SK-N-SH (cell line): ENCODE measurements around the gene HAO2. TPM values are rescaled to one million over a fixed set of nuclear protein-coding genes. Genes with fewer than 3 reads are reported as not detected.

Source experiments
- CTCF ChIA-PET: fragments of 300-600, 350-600 bp; formaldehyde crosslinking; extraction: SDS; loops from one replicate; lab custom pipeline; 2021; lab: Yijun Ruan, JAX
- POLR2A ChIA-PET: fragments of 350-600 bp; sonication (Branson Sonifier 250); formaldehyde crosslinking; extraction: SDS; loops from one replicate; lab custom pipeline; 2020; ENCODE audit warnings: antibody characterized with exemption, inconsistent platforms; lab: Yijun Ruan, JAX
- DNase-seq: peaks from one replicate; pipeline ENCODE4 v3.0.0; 2012
- H2AFZ ChIP-seq: fragments of 200-600 bp; sonication (generic); 2 replicates; pipeline ENCODE4 v1.8.1; 2016; ENCODE audit warnings: antibody characterized with exemption, mild to moderate bottlenecking, low read depth
- H3F3A ChIP-seq: fragments of 200-600 bp; sonication (generic); replicated peaks from 2 replicates; pipeline ENCODE3; 2016; ENCODE audit warnings: antibody characterized with exemption, mild to moderate bottlenecking; ENCODE audit not compliant: insufficient read depth
- H3K27ac ChIP-seq, 2 experiments: fragments of 200-500 bp in 1 of 2; fragments of 200-600 bp in 1 of 2; sonication (Bioruptor generic) in 1 of 2; sonication (generic), shearing (Covaris generic) in 1 of 2; 2 replicates each; pipeline versions ENCODE4 v1.5.1 to v1.6.1; 2014 to 2016; ENCODE audit warnings: low read depth in 2 of 2, inconsistent platforms in 1 of 2, low read length in 1 of 2, mild to moderate bottlenecking in 1 of 2, mixed read lengths in 1 of 2
- H3K27me3 ChIP-seq: fragments of 200-600 bp; sonication (generic), shearing (Covaris generic); 2 replicates; pipeline ENCODE4 v1.6.1; 2016; ENCODE audit warnings: mixed run types; ENCODE audit not compliant: insufficient read depth
- H3K36me3 ChIP-seq, 2 experiments: fragments of 200-500 bp in 1 of 2; fragments of 200-600 bp in 1 of 2; sonication (Bioruptor generic) in 1 of 2; sonication (generic) in 1 of 2; replicated peaks in 1 of 2; 2 replicates each; pipeline versions ENCODE3 to v1.5.1; 2014 to 2016; ENCODE audit warnings: low read length in 1 of 2, mild to moderate bottlenecking in 1 of 2; ENCODE audit not compliant: insufficient read depth in 2 of 2, control insufficient read depth in 1 of 2
- H3K4me1 ChIP-seq, 2 experiments: fragments of 200-500 bp in 1 of 2; fragments of 200-600 bp in 1 of 2; sonication (Bioruptor generic) in 1 of 2; sonication (generic), shearing (Covaris generic) in 1 of 2; 2 replicates each; pipeline versions ENCODE4 v1.5.1 to v1.6.1; 2014 to 2016; ENCODE audit warnings: low read depth in 1 of 2, low read length in 1 of 2, mixed run types in 1 of 2; ENCODE audit not compliant: insufficient read depth in 2 of 2, control insufficient read depth in 1 of 2
- H3K4me2 ChIP-seq: fragments of 200-600 bp; sonication (generic), shearing (Covaris generic); 2 replicates; pipeline ENCODE4 v1.6.1; 2017; ENCODE audit warnings: mixed run types
- H3K4me3 ChIP-seq, 2 experiments: fragments of 200-500 bp in 1 of 2; fragments of 200-600 bp in 1 of 2; sonication (Bioruptor generic) in 1 of 2; sonication (generic), shearing (Covaris generic) in 1 of 2; 2 replicates each; pipeline versions ENCODE4 v1.5.1 to v1.8.1; 2014 to 2016; ENCODE audit warnings: low read depth in 2 of 2, inconsistent platforms in 1 of 2, low read length in 1 of 2, mild to moderate bottlenecking in 1 of 2, mixed read lengths in 1 of 2, moderate library complexity in 1 of 2
- H3K79me2 ChIP-seq: fragments of 200-600 bp; sonication (generic); 2 replicates; pipeline ENCODE4 v1.8.1; 2017; ENCODE audit warnings: mild to moderate bottlenecking; ENCODE audit not compliant: insufficient read depth
- H3K9ac ChIP-seq: fragments of 200-600 bp; sonication (generic); 2 replicates; pipeline ENCODE4 v1.6.1; 2017; ENCODE audit warnings: mixed run types
- H3K9me2 ChIP-seq: fragments of 200-600 bp; sonication (generic); 2 replicates; pipeline ENCODE4 v1.6.1; 2017; ENCODE audit warnings: mixed run types
- H3K9me3 ChIP-seq: fragments of 200-600 bp; sonication (generic); 2 replicates; pipeline ENCODE4 v1.6.1; 2017; ENCODE audit warnings: mixed run types, mild to moderate bottlenecking, moderate library complexity
- H4K20me1 ChIP-seq: fragments of 200-600 bp; sonication (generic); 2 replicates; pipeline ENCODE4 v1.6.1; 2017; ENCODE audit warnings: mild to moderate bottlenecking, mixed run types; ENCODE audit not compliant: insufficient read depth
- EP300 ChIP-seq, 2 experiments: IDR thresholded peaks; 2 replicates each; pipeline versions ENCODE4 v1.4.0 to v1.6.1; 2012; ENCODE audit warnings: borderline replicate concordance in 1 of 2, low read depth in 1 of 2, low read length in 1 of 2
- FOXM1 ChIP-seq: IDR thresholded peaks from 2 replicates; pipeline ENCODE4 v1.4.0; 2012; ENCODE audit warnings: low read depth, mild to moderate bottlenecking
- GATA2 ChIP-seq: sonication (generic); formaldehyde crosslinking; IDR thresholded peaks from 2 replicates; pipeline ENCODE4 v1.5.0; 2020; ENCODE audit warnings: mild to moderate bottlenecking, missing genetic modification reagents
- MEF2A ChIP-seq: IDR thresholded peaks from 2 replicates; pipeline ENCODE4 v1.4.0; 2012; ENCODE audit warnings: low read depth, borderline replicate concordance
- POLR2AphosphoS5 ChIP-seq: IDR thresholded peaks from 2 replicates; pipeline ENCODE4 v1.6.1; 2012; ENCODE audit warnings: low read depth, low read length
- RCOR1 ChIP-seq: fragments of 150-350 bp; IDR thresholded peaks from 2 replicates; pipeline ENCODE4 v1.6.1; 2017; ENCODE audit warnings: antibody characterized with exemption, low read length
- SIN3A ChIP-seq: IDR thresholded peaks from 2 replicates; pipeline ENCODE4 v1.6.1; 2012; ENCODE audit warnings: low read depth, mild to moderate bottlenecking, low read length, moderate library complexity, borderline replicate concordance
- SMC3 ChIP-seq: IDR thresholded peaks from 2 replicates; pipeline ENCODE4 v1.6.1; 2012; ENCODE audit warnings: low read depth, low read length, improper control_type of control experiment
- TAF1 ChIP-seq: IDR thresholded peaks from 2 replicates; pipeline ENCODE4 v1.6.1; 2012; ENCODE audit warnings: low read depth, mild to moderate bottlenecking, low read length, moderate library complexity, borderline replicate concordance
- YY1 ChIP-seq: IDR thresholded peaks from 2 replicates; pipeline ENCODE4 v1.4.0; 2012; ENCODE audit warnings: low read depth, mild to moderate bottlenecking
- WGBS: methylation state at CpG from one replicate; pipeline ENCODE4 v1.1.6; 2017; ENCODE audit warnings: low lambda C conversion rate; 5-methylcytosine and 5-hydroxymethylcytosine counted together
- polyA plus RNA-seq, 3 experiments: library from polyadenylated mRNA; depleted of rRNA; stranded (reverse); fragments of >200 nt; gene quantifications; 2 replicates each; pipeline ENCODE4 v1.2.3, GENCODE V29; 2012
- TF ChIP-seq, protein P1 (sequence below): fragments of 150-350 bp; IDR thresholded peaks from 2 replicates; pipeline ENCODE4 v1.6.1; 2016; ENCODE audit warnings: mild to moderate bottlenecking, low read depth, low read length
- TF ChIP-seq, protein P2 (sequence below): IDR thresholded peaks from 2 replicates; pipeline ENCODE4; 2012
- TF ChIP-seq, protein P3 (sequence below): IDR thresholded peaks from 2 replicates; pipeline ENCODE4 v1.6.1; 2012; ENCODE audit warnings: mild to moderate bottlenecking, low read depth, low read length, moderate library complexity
- TF ChIP-seq, protein P4 (sequence below): IDR thresholded peaks from 2 replicates; pipeline ENCODE4 v1.4.0; 2012; ENCODE audit warnings: low read depth, borderline replicate concordance

The HAO2 gene
- polyA plus RNA-seq (2012; rRNA removed), result not detected in 2 replicates
- polyA plus RNA-seq (2012; cell fraction: cytosol; rRNA removed), result not detected in 2 replicates
- 0.04 TPM in 1 of 2 replicates, not detected in the other for polyA plus RNA-seq (2012; cell fraction: nucleus; rRNA removed)

DNA sequence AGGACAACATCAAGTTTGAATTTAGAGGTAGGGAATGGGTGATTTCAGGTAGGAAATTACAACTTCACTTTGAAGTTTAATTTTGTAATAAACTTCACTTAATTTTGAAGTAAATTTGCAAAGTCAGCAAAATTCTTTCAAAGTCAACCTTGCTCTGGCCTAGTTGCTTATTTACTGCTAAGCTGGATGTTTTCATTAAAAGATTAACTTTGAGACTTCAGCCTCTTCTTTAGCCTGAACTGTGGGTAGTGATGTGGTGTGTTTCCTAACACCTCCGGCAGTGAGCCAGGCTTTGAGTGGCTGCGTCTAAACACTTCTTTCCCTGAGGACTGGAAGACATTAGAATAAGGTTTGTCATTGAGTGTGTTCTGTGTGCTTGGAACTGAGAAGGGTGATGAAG, at the start of gene HAO2:
Gene HAO2 (plus strand): TSS at position 232 of the 400 bp plus-strand sequence. CDS start 12,301 bp downstream, outside the sequence.
- peaks cover 31% of the 10 kb centered on the region for H3K27me3 ChIP-seq
- TF ChIP-seq MEF2A (no peak), TAF1 (no peak), YY1 (no peak), EP300 (IDR thresholded peaks at IDR 0.05; ENCODE audit: borderline replicate concordance in 1 of 2, low read depth in 1 of 2, low read length in 1 of 2) (no peak), GATA2 (CRISPR knock-in tag) (no peak), RCOR1 (no peak), POLR2AphosphoS5 (no peak), SMC3 (no peak), FOXM1 (no peak), SIN3A (no peak)
- TF ChIP-seq, protein P1, sequence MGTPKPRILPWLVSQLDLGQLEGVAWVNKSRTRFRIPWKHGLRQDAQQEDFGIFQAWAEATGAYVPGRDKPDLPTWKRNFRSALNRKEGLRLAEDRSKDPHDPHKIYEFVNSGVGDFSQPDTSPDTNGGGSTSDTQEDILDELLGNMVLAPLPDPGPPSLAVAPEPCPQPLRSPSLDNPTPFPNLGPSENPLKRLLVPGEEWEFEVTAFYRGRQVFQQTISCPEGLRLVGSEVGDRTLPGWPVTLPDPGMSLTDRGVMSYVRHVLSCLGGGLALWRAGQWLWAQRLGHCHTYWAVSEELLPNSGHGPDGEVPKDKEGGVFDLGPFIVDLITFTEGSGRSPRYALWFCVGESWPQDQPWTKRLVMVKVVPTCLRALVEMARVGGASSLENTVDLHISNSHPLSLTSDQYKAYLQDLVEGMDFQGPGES, result no peak
- TF ChIP-seq, protein P2, sequence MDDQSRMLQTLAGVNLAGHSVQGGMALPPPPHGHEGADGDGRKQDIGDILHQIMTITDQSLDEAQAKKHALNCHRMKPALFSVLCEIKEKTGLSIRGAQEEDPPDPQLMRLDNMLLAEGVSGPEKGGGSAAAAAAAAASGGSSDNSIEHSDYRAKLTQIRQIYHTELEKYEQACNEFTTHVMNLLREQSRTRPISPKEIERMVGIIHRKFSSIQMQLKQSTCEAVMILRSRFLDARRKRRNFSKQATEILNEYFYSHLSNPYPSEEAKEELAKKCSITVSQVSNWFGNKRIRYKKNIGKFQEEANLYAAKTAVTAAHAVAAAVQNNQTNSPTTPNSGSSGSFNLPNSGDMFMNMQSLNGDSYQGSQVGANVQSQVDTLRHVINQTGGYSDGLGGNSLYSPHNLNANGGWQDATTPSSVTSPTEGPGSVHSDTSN, result no peak
- TF ChIP-seq, protein P3, sequence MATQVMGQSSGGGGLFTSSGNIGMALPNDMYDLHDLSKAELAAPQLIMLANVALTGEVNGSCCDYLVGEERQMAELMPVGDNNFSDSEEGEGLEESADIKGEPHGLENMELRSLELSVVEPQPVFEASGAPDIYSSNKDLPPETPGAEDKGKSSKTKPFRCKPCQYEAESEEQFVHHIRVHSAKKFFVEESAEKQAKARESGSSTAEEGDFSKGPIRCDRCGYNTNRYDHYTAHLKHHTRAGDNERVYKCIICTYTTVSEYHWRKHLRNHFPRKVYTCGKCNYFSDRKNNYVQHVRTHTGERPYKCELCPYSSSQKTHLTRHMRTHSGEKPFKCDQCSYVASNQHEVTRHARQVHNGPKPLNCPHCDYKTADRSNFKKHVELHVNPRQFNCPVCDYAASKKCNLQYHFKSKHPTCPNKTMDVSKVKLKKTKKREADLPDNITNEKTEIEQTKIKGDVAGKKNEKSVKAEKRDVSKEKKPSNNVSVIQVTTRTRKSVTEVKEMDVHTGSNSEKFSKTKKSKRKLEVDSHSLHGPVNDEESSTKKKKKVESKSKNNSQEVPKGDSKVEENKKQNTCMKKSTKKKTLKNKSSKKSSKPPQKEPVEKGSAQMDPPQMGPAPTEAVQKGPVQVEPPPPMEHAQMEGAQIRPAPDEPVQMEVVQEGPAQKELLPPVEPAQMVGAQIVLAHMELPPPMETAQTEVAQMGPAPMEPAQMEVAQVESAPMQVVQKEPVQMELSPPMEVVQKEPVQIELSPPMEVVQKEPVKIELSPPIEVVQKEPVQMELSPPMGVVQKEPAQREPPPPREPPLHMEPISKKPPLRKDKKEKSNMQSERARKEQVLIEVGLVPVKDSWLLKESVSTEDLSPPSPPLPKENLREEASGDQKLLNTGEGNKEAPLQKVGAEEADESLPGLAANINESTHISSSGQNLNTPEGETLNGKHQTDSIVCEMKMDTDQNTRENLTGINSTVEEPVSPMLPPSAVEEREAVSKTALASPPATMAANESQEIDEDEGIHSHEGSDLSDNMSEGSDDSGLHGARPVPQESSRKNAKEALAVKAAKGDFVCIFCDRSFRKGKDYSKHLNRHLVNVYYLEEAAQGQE, result no peak
- TF ChIP-seq, protein P4, sequence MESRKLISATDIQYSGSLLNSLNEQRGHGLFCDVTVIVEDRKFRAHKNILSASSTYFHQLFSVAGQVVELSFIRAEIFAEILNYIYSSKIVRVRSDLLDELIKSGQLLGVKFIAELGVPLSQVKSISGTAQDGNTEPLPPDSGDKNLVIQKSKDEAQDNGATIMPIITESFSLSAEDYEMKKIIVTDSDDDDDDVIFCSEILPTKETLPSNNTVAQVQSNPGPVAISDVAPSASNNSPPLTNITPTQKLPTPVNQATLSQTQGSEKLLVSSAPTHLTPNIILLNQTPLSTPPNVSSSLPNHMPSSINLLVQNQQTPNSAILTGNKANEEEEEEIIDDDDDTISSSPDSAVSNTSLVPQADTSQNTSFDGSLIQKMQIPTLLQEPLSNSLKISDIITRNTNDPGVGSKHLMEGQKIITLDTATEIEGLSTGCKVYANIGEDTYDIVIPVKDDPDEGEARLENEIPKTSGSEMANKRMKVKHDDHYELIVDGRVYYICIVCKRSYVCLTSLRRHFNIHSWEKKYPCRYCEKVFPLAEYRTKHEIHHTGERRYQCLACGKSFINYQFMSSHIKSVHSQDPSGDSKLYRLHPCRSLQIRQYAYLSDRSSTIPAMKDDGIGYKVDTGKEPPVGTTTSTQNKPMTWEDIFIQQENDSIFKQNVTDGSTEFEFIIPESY, result no peak
- no peaks in the 10 kb centered on the region for H4K20me1 ChIP-seq
- no peaks in the 10 kb centered on the region for H3K36me3 ChIP-seq
- ChIA-PET POLR2A (no interaction called here), CTCF (interaction anchor here (0.6 to 4.1 kb wide), 5 partner anchors 10 to 1184 kb away, joined by 3 to 23 read pairs (median 4); no protein-coding TSS in a partner anchor)
- no peak within 1 kb of the TSS for H3K4me2 ChIP-seq
- H3K9ac ChIP-seq, result no peak within 1 kb of the TSS
- H3K9me2 ChIP-seq, result no peaks in the 10 kb centered on the region
- no peaks in the 10 kb centered on the region; a peak in 1 of 4 replicates for H3K4me1 ChIP-seq
- no peaks in the 10 kb centered on the region for H3K79me2 ChIP-seq
- no peaks in the 10 kb centered on the region for H3K9me3 ChIP-seq
- H2AFZ ChIP-seq, result no peak within 1 kb of the TSS
- H3K4me3 ChIP-seq, result peak within 1 kb of the TSS in 1 of 2 experiments; percentile 18; a peak in 1 of 4 replicates
- no peak for DNase-seq
- H3F3A ChIP-seq, result no peaks in the 10 kb centered on the region
- WGBS, result 70% methylated on average over 2 of the region's 2 CpGs
- no peak within 1 kb of the TSS for H3K27ac ChIP-seq
